ENCODE data around the gene PHLDA3.

GRCh38 chr1:201423655-201424054 lies 45.3 kb downstream of the PHLDA3 start:
- no peak for TF ChIP-seq CTCF (IDR thresholded peaks at IDR 0.05; ENCODE audit: low read depth, low read length, missing input control)
- TF ChIP-seq YY1 (IDR thresholded peaks at IDR 0.05): no peak
- no peak for TF ChIP-seq FOXA1 (IDR thresholded peaks at IDR 0.05)
- no peak for TF ChIP-seq MAX (IDR thresholded peaks at IDR 0.05)
- no peak for TF ChIP-seq REST (IDR thresholded peaks at IDR 0.05)
- TF ChIP-seq EGR1 (IDR thresholded peaks at IDR 0.05; ENCODE audit: low read depth in 2 of 2): no peak
- TF ChIP-seq RAD21 (IDR thresholded peaks at IDR 0.05): no peak
